MG63 (cell line): ENCODE data around the gene STAC. TPM values are rescaled to one million over a fixed set of nuclear protein-coding genes. Genes with fewer than 3 reads are reported as not detected.
"Not testable (repeated sequence)": the region's sequence is repeated elsewhere in the genome, so short reads cannot be mapped to it uniquely, and the experiment has no call there.

Experiments
- DNase-seq: peaks from one replicate; pipeline ENCODE4 v3.0.0-alpha.2; 2020
- H3K27me3 ChIP-seq: fragments of 250-450 bp; sonication (Bioruptor Pico); 2 replicates; pipeline ENCODE4 v1.5.1; 2020; ENCODE audit warnings: mild to moderate bottlenecking, moderate library complexity
- H3K36me3 ChIP-seq: fragments of 250-450 bp; sonication (Bioruptor Pico); 2 replicates; pipeline ENCODE4 v1.5.1; 2020; ENCODE audit warnings: mild to moderate bottlenecking, moderate library complexity
- H3K4me3 ChIP-seq: fragments of 250-450 bp; sonication (Bioruptor Pico); 2 replicates; pipeline ENCODE4 v1.5.1; 2020; ENCODE audit warnings: mild to moderate bottlenecking, moderate library complexity
- H3K9me3 ChIP-seq: fragments of 250-450 bp; sonication (Bioruptor Pico); 2 replicates; pipeline ENCODE4 v1.5.1; 2020; ENCODE audit warnings: mild to moderate bottlenecking, moderate library complexity
- total RNA-seq: library from RNA; depleted of rRNA; stranded (reverse); fragments of >200 nt; shearing (Covaris generic); gene quantifications from 2 replicates; pipeline ENCODE4 v1.2.3, GENCODE V29; 2014; ENCODE audit warnings: low replicate concordance

The STAC gene
- total RNA-seq, 1 experiment from 2014 or later, result 5.7 TPM

- no peak for DNase-seq
- Histone ChIP-seq H3K27me3 (no peaks in the 10 kb centered on the region), H3K36me3 (no peaks in the 10 kb centered on the region)
These were observed 107.9 kb downstream of the STAC start for GRCh38 chr3:36488077-36488789.

DNA sequence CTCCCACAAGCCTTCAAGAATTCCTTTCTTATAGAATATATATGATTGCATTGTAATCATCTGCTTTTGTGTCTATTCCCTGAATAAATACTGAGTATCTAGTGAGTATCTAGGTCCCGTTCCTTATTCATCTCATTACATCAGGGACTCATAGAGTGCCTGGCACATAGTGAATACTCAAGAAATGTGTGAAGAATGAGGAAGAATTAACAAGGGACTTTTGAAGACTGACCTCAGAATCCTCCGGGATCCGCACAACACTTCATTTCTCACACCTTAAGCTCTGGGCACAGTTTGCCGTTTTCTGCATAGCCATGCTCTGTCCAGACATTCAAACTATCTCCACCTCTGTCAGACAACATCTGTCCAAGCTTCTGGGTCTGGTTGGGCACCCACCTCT, 108.8 kb downstream of the STAC start:
- H3K36me3 ChIP-seq, result no peaks in the 10 kb centered on the region
- no peaks in the 10 kb centered on the region for H3K27me3 ChIP-seq
- H3K9me3 ChIP-seq, result no peaks in the 10 kb centered on the region
- no peak for DNase-seq
- no peak overlapping the region for H3K4me3 ChIP-seq

More at GRCh38 chr3:36488077-36488789, 107.9 kb downstream of the STAC start:
- no peak overlapping the region for H3K4me3 ChIP-seq
- no peaks in the 10 kb centered on the region for H3K9me3 ChIP-seq

DNA sequence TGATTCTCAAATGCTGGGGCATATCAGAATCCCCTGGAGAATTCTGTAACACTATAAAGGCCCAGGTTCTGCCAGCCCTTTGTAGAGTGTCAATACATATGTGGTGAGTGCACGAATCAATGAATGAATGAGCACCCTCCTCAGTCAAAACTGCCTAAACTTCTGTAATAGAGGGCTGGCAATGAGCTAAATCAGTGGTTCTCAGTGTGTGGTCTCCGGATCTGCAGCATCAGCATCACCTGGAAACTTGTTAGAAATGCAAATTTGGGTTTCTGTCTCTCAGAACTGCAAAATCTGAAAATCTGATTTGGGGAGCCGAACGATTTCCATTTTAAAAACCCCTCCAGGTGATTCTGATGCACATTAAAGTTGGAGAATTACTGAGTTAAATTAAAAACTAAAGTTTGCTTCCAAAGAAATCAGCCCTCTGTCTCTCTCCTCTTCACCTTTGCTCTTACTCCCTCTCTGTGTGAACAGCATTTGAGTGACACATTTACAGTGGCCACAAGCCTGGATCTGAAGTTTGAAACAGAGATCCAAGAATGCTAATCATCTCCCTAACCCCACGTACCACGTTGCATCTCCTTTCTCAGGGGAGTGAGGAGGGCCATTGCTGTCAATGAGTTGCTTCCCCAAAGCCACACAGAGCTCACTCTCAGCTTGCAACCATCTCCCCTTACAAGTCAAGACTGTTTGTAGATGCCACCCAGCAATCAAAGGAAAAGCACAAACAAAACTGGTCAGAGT, 109.5 kb downstream of the STAC start:
- no peaks in the 10 kb centered on the region for H3K9me3 ChIP-seq
- no peak for DNase-seq
- H3K36me3 ChIP-seq, result no peaks in the 10 kb centered on the region
- H3K4me3 ChIP-seq, result no peak overlapping the region
- H3K27me3 ChIP-seq, result no peaks in the 10 kb centered on the region

DNA sequence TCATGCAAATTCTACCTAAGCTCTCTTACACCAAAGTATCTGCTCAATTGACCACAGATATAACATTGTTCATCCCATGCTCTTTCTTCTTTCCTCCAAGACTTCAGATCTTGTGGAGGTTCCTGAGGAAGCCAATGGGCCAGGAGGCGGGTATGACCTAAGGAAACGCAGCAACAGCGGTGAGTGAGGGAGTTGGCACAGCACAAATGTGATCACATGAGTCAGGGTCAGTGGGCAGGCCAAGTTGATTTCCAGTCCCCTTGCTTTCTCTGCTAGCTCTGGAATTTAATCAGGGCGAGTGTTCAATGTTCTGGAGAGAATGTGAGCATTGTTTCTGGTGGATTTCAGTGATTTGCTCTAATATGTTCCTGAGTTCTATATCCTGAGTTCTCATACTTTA, 112.7 kb downstream of the STAC start:
- Histone ChIP-seq H3K36me3 (no peaks in the 10 kb centered on the region), H3K27me3 (no peaks in the 10 kb centered on the region), H3K4me3 (no peak overlapping the region), H3K9me3 (no peaks in the 10 kb centered on the region)
- peak; percentile 2 for DNase-seq

DNA sequence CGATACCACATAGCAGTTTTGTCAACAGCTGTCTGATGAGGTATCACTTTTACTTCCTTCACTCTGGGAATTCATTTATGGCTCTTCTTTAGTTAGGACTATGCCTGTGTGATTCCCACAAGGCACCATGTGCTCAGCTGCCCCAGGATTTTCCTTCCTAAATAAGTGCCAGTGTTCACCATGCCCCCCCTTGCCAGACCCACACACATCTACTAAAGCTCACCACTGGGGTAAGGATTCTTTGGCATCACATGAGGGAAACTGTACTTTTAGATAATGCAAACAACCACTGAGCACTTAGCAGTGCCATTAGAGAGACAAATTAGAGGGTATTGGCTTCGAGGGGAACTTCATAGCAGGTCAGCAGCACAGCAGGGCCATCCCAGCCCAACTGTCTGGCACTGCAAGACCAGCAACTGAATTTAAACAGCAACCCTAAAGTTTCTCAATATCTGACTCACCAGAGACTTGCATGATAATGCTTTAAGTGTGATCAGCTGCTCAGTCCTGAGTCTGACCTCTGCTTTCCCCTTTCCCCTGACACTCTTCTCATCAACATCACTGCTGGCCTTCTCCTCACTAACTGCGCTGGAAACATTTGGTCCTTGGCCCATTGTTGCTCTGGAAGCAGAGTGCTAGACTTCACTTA, 114.3 kb downstream of the STAC start:
- Histone ChIP-seq H3K27me3 (no peaks in the 10 kb centered on the region), H3K9me3 (no peaks in the 10 kb centered on the region), H3K4me3 (no peak overlapping the region), H3K36me3 (no peaks in the 10 kb centered on the region)
- DNase-seq, result peak; percentile 53

DNA sequence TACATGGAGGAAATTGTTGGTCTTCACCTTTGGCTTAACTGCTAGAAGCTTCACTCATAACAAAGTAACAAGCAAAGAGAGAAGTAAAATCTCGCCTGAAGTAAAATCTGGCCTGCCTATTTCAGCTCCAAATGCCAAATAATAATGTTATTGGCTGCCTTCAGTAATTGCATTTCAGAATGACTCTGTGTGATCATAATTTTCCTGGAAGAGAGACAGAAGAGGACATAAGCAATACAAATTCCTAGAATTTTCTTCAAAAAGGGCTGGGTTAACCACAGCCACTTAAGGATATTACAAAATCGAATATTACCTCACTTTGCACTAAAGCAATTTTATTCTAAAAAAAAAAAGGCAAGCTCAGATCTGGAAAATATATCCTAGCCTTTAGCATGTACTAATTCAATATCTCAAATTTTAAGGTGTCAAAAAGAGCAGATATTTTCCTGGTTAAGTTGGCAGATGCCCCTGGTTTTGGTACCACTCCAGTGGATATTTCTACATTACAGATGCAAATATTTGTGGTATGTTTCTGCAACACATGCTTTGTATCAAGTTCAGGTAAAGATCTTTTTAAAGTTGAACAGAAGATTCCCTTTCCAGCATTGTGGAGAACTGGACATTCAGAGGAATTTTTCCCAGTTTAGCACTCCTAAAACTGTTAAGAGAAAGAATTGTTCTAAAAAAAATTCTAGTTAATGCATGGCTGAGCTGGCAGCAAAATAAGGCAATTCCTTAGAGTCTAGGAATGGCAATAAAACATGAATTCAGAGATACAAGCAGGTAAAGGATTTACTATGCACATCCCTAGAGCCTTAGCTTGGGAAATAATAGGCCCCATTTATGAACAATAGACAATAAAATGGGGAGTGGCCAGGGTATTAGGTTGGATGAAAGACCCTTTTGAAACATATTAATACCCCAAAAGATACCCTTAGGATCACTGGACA, 116.7 kb downstream of the STAC start:
- DNase-seq, result no peak
- Histone ChIP-seq H3K9me3 (no peaks in the 10 kb centered on the region), H3K4me3 (no peak overlapping the region), H3K27me3 (no peaks in the 10 kb centered on the region), H3K36me3 (no peaks in the 10 kb centered on the region)

DNA sequence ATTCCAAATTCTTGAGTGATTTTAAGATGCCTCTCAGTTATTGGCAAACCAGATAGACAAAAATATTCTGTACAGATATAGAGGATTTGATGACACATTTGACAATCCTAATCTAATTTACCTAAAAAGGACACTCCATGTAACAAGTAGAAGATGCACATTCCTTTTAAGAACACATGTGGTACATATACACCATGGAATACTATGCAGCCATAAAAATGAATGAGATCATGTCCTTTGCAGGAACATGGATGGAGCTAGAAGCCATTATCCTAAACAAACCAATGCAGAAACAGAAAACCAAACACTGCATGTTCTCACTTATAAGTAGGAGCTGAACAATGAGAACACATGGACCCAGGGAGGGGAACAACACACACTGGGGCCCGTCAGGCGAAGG, 119.7 kb downstream of the STAC start:
- not testable (repeated sequence) for H3K4me3 ChIP-seq, H3K36me3 ChIP-seq, H3K27me3 ChIP-seq, H3K9me3 ChIP-seq, DNase-seq

DNA sequence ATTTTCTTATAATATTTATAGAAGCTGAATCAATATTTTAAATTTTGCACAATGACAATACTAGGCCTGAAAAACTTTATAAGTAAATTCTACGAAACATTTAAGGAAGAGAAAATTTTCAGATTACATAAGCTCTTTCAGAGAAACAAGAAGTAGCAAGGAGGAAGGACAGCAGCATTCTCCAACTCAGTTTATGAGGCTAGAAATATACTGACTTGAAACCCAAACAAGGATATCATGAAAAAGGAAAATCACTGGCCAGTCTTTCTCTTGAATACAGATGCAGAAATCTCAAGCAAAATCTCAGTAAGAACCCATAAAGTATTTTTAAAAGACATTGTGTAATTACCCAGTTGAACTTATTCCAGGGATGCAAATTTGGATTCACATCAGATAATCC, 121.3 kb downstream of the STAC start:
- H3K4me3 ChIP-seq, result no peak overlapping the region
- no peaks in the 10 kb centered on the region for H3K9me3 ChIP-seq
- DNase-seq, result no peak
- H3K36me3 ChIP-seq, result no peaks in the 10 kb centered on the region
- H3K27me3 ChIP-seq, result no peaks in the 10 kb centered on the region

DNA sequence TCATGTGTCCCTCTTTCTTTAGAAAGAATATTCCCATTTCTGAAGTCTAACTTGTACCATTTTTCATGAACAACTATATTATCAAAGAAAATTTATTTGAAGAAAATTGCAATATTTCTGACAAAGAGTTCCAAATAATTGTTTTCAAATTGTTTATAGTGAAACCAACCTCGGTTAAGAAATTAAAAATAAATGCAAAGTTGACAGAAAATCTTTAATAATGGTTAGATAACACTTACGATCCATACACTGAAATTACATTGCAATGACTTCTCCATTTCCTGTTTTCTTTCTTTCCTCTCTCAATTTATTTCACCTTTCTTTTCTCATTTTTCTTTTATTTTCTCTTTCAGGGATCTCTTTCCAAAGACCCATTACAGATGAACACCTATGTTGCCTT, 125.1 kb downstream of the STAC start:
- Histone ChIP-seq H3K36me3 (no peaks in the 10 kb centered on the region), H3K27me3 (no peaks in the 10 kb centered on the region), H3K4me3 (no peak overlapping the region), H3K9me3 (no peaks in the 10 kb centered on the region)
- no peak for DNase-seq

GRCh38 chr3:36511791-36512486, 131.6 kb downstream of the STAC start:
- no peak for DNase-seq
- H3K9me3 ChIP-seq, result no peaks in the 10 kb centered on the region
- H3K4me3 ChIP-seq, result no peak overlapping the region
- H3K36me3 ChIP-seq, result no peaks in the 10 kb centered on the region
- H3K27me3 ChIP-seq, result no peaks in the 10 kb centered on the region

- no peak overlapping the region for H3K4me3 ChIP-seq
- H3K36me3 ChIP-seq, result no peaks in the 10 kb centered on the region
- DNase-seq, result no peak
- no peaks in the 10 kb centered on the region for H3K27me3 ChIP-seq
- no peaks in the 10 kb centered on the region for H3K9me3 ChIP-seq
These were observed 132.3 kb downstream of the STAC start for GRCh38 chr3:36512555-36512954.

DNA sequence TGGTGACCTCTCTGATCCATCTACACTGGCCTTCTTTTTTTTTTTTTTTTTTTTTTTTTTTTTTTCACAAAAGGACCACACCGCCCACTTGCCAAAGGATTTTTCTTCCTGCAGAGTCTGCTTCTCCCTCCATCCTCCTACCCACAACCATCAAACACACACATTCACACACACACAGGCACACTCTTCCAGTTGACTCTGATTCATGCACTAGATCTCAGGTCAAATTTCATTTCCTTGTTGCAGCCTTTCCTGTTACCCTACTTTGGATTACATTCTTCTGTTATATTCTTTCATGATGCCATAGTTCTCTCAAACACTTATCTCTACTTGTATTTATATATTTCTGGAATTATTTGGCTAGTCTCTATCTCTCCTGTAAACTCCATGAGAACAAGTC, 133.9 kb downstream of the STAC start:
- no peak for DNase-seq
- Histone ChIP-seq H3K4me3 (no peak overlapping the region), H3K9me3 (no peaks in the 10 kb centered on the region), H3K27me3 (no peaks in the 10 kb centered on the region), H3K36me3 (no peaks in the 10 kb centered on the region)

DNA sequence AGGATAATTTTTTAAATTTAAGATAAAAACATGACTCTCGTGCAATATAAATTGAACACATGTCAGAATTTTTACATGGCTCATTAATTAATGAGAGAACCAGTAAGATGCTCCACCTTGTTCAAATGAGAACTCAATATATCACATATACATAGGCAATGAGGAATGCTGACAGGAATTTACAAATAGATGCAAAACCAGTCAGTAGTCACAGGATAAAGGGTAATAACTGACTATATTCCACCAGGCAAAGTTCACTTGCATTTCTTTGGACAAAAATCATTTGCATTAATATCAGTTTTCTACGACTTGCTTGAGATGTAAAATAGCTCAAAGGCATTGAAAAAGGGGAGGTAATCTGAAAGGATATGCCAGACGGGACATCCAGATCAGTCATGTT, 139.4 kb downstream of the STAC start:
- H3K4me3 ChIP-seq, result no peak overlapping the region
- no peak for DNase-seq
- H3K36me3 ChIP-seq, result no peaks in the 10 kb centered on the region
- no peaks in the 10 kb centered on the region for H3K9me3 ChIP-seq
- H3K27me3 ChIP-seq, result no peaks in the 10 kb centered on the region

GRCh38 chr3:36520241-36521006, 140.1 kb downstream of the STAC start:
- DNase-seq, result no peak
- Histone ChIP-seq H3K27me3 (no peaks in the 10 kb centered on the region), H3K9me3 (no peaks in the 10 kb centered on the region), H3K4me3 (no peak overlapping the region), H3K36me3 (no peaks in the 10 kb centered on the region)

GRCh38 chr3:36521007-36521379, 140.7 kb downstream of the STAC start:
- Histone ChIP-seq H3K27me3 (no peaks in the 10 kb centered on the region), H3K36me3 (no peaks in the 10 kb centered on the region), H3K9me3 (no peaks in the 10 kb centered on the region), H3K4me3 (no peak overlapping the region)
- no peak for DNase-seq

DNA sequence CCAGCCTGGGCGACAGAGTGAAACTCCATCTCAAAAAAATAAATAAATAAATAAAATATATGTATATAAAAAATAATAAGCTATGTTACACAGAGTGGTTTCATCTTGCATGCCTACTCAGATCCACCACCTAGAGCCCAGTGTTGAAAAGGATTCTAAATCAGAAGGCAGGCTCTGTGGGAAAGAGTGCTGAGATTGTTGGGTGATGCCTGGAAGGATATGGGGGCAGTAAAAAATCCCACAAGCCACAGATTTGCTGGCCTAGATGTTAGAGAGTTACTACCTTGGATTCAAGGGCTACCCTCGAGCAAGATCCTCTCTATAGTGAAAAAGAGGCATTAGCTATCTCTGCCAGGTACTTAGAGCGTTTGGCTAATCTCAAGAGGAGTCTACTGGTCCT, 144.3 kb downstream of the STAC start:
- Histone ChIP-seq H3K36me3 (no peaks in the 10 kb centered on the region), H3K9me3 (no peaks in the 10 kb centered on the region), H3K27me3 (no peaks in the 10 kb centered on the region), H3K4me3 (no peak overlapping the region)
- DNase-seq, result no peak
